Activated CD4-positive, alpha-beta T cell treated with anti-CD3 and anti-CD28 coated beads, Interleukin-2, amount 50 U/mL, for 24 hours (primary cell): ENCODE measurements around the gene EDNRA.
A peak's percentile ranks its signal among the peaks of the same experiment; 100 is the strongest.

Experiments used
- DNase-seq, 2 donors: peaks; one replicate each; pipeline ENCODE4 v3.0.0-alpha.2; 2020; ENCODE audit warnings: low read depth in 1 of 2, low spot score in 1 of 2

EDNRA gene

DNA sequence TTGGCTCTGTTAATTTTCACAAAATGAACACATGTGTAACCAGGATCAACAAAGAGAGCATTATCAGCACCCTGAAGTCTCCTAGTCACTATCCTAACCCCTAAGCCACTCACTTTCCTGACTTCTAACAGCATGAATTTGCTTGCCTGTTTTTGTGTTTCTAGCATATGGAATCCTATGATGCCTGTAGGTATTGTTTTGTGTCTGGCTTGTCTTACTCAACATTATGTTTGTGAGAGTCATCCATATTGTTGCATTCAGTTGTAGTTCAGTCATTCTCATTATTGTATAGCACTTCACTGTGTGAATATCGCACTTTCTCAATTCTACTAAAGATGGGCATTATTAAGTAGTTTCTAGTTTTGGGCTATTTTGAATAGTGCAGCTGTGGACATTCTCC lies 15.6 kb downstream of the EDNRA start:
- no peak for DNase-seq

DNA sequence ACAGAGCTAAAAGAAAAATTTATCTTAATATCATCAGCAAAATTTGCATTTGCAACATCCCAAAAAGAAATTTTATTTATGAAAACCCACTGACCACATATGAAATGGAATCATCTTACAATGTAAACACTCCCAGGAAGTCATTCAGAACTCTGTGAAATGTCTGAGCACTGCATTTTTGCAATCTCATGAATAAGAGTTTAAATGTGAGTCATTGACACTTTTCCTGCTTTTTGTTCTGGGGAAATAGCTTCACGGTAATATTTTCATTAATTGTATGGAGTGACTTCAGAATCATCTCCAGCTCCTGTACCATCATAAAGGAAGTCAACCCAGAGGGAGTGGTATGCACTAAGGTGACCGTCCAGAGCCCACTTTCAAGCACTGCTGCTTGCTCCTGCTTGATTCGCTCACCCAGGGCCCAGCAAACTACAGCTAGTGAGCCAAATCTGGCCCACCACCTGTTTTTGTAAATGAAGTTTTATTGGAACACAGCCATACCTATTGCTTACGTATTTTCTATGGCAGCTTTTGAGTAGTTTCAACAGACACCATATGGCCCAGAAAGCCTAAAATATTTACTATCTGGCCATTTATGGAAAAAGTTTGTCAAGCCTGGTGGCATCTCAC lies 17.2 kb downstream of the EDNRA start:
- no peak for DNase-seq

DNA sequence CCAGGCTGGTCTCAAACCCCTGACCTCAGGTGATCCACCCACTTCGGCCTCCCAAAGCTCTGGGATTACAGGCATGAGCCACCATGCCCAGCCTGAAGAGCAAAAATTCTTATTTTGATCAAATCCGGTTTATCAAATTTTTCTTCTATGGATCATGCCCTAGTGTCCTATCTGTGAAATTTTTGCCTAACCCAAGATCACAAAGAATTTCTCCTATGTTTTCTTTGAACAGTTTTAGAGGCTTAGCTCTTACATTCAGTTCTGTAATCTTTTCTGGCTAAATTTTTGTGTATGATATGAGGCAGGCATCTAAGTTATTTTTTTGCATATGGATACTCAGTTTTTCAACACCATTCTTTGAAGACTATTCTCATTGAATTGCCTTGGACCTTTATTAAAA lies 27.4 kb downstream of the EDNRA start:
- DNase-seq = no peak

DNA sequence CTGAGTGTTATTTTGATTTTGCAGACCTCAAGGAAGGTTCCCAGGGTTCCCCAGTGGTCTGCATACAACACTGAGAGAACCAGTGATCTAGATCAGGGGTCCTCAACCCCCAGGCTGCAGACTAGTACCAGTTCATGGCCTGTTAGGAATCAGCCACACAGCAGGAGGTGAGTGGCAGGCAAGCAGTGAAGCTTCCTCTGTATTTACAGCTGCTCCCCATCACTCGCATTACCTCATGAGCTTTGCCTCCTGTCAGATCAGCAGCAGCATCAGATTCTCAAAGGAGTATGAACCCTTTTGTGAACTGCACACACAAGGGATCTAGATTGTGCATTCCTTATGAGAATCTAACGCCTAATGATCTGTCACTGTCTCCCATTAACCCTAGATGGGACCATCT lies 28.5 kb downstream of the EDNRA start:
- no peak for DNase-seq

DNA sequence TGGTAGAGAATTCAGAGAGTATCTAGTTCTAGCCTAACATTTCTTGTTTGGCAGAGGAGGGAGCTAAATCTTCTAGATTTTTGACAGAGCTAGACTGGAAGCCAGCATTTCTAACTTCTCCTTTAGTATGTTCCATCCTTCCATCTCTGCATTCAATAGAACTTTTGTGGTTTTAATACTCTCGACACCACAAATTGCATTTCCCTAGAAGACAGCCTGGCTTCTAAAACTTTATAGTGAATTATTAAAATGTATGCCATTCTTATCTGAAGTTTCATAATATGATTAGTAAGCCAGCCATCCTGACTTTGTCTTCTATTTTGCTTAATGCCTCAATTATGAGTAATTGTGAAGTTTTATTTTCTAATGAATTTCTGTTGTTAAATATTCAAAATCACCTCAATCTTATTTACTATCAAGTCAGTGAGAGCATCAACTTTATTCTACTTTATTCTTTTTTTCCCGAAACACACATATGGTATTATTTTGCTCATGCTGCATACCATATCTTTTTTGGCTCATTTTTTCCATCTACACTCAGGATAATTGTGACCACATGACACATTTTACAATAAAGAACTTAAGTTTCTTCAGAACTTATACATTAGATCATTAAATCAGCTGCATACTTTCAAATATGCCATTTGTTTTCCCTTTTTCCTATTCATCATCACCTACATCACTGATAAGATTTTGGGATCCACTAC lies 30.2 kb downstream of the EDNRA start:
- no peak for DNase-seq

DNA sequence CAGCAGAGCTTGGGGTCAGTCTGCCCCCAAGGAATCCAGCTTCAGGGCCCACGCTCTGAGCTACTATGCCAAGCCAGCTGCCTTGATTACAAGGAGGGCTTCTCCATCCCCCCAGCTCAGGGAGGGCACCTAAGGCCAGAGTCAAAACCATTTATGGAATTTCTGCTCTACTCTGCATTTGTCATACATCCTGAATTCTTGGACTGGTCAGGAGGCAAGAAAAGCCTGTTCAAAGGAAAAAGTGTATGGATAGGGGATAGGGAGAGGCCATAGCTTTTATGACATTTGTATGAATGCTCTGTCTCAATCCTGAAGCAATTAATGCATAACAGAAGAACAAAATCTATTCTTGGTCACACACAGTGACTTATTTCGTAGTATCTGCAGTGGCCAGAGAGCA lies 32.2 kb downstream of the EDNRA start:
- no peak for DNase-seq

DNA sequence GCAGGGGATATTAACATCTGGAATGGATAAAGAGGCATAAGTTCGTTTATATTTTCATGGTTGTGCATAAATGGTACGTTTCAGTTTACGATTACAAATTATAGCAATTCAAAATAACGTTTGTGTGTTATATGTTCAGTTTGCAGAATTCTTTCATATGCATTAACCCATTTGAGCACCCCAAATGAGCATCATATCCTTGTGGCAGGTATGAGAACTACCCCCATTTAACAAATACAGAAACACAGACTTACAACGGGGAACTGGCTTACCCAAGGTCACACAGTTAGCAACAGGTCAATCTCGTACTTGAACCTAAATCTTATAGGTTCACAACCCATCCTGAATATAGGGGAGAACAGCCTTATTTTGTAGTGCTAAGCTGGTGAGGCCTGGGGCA lies 33.1 kb downstream of the EDNRA start:
- no peak for DNase-seq

DNA sequence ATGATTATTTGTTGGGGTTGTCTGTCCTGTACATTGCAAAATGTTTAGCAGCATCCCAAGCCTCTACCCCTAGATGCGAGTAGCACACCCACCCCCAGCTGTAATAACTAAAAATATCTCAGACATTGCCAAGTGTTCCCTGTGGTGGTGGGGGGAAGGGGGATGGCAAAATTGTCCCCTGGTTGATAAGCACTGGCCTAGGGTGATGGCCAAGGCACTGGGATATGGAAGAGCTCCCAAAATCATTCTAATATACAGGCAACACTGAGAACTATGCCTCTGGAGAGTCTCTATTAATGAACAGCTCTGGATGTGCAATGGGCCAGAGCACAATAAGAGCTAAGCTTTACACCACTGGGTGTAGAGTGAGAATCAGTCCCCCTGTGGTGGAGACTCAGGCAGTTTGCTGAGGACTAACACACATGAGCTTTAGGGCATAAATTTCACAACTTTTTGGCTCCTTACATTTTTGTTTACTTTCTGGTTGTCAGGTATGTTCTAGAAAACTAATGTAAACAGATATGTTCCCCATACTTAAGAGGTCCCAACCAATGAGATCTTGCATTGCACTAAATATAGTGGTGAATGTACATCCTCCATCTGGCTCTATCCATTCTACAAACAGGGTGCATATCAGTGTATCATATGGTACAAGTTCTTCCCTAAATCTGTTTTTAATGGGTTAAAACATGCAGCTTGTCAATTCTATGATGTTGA lies 34.5 kb downstream of the EDNRA start:
- DNase-seq = no peak

DNA sequence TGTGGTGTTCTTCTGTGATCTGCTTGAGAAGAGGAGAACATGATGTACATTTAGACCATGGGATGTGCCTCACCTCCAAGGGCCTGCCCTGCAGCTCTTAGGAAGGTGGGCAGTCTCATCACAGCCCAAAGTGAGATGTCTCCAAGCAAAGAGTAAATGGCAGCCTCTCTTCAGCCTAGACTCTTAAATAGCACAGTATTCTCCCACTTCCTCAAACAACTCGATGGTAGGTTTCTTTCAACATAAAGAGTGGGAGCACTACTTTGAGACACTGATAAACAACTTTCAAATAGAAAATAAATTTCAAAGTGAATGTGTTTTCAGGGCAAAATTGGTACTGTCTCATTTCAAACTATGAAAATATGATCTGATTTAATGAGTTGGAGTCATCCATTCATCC lies 35.2 kb downstream of the EDNRA start:
- DNase-seq = no peak

DNA sequence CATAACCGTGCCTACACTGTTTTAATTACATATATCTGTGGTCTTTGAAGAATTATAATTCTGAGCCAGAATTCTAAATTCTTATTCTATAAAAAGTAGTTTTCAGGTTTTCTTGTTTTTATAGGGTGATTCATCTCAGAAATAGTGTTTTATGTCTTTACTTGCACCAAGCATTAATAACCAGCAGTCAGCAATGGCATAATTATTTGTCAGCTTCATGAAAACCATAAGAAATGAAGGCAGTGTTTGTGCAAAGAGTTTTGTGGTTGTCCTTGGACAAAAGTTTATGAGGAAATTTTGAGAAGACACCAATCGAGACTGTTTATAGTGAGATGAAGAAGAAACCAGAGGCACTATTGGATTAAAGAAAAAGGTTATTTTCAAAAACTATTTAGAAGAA lies 37.2 kb downstream of the EDNRA start:
- DNase-seq = no peak

DNA sequence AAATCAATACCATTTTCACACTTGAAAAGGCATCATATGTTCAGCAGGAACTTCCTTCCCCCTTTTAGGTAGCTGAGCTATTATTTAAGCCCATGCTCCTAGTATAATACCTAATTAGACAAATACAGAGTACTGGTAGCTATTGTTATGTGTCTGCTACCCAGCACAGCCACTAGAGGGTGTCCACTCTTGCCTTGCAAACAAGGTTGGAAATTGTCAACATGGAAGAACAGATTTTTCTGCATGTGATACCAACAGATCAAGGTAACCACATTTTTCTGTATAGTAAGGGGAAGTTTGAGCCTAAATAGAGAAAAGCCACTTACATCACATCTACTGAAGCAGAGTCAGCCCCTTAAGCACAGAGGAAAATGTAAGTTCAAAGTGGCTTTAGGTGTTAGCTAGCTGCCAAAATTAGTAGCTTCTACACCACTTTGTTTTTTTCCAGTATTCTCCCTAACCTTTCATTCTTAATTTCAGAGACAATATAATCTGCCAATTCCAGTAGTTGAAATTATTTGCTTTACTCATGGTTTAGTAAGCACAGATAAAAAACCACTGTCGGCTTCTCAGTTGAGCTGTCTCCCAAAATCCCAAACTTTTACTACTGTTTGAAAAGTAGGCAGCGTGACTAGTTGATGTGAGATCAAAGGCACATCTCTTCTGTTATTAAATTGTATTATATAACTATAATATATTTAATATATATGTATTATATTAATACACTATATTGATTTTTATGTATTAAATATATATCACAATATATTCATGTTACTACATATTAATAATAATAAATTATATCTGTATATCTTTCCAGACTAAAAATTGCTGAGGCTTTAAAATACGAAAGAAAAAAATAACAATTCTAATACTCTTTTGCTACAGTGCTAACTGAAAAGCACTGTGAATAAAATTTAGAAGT lies 38.2 kb downstream of the EDNRA start:
- DNase-seq = peak in 1 of 2 donors; percentile 29

DNA sequence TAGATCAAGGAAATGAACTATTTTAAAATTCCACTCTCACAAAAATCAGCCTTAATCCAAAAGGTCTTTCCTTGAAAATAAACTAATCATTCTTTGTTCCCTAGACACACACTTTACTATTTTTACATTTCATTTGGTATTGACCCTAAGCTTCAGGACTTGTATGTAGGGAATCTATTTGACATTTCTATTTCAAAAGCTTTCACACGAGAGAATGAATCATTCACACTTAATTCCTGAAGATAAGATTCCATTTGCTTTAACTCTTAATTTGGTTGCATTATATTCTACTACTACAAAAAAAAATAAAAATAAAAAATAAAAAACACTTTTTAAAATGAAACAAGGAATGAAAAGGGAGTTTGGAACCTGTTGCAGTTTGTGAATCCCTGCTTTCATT lies 43.7 kb downstream of the EDNRA start:
- no peak for DNase-seq

DNA sequence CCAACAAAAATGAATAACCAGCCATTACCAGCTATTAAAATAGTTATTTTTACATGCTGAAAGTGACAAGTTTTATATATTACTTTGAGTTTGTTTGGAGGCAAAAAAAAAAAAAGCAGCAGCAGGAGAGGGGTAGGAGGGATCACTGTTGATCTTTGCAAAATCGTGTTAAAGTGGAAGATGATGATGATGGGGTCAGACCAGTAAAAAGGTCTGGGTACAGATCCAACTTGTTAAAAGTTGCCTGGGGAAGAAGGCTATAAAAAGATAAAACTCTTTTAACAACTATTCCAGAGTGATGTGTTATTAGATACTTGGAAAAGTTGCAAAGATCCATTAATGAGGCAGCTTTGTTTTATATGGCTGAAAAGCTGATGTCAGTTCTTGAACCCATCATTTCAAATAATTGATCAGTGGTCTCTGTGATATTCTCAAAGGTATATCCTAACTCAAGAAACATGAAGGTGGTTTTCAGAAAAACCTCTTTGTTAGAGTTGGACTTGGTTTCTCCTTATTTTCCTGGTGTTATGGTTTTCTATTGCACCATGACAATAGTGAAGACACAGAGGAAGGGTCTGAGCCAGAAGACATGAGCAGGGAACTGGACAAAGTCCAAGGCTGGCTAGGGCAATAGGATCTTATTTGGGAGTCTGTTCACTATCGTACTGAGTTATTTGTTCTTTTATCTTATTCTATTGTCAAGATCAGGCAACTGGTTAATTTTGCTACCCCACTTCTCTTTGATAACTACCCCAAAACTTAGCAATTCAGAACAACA lies 44.8 kb downstream of the EDNRA start:
- no peak for DNase-seq

DNA sequence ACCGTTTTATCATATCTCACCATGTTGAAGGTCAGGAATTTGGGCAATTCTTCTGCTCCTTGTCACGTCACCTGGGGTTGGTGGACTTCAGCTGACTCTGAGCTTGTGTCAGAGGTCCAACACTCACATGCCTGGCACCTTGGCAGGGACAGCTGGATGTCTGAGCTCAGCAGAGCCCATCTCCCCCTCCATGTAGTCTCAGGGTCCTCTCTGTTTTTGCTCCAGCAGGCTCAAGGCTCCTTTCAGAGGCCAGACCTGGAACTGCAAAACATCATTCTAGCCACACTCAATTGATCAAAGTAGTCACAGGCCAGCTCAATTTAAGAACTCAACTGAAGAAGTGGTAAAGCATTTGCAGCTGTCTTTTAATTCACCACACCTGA lies 45.4 kb downstream of the EDNRA start:
- DNase-seq = no peak

DNA sequence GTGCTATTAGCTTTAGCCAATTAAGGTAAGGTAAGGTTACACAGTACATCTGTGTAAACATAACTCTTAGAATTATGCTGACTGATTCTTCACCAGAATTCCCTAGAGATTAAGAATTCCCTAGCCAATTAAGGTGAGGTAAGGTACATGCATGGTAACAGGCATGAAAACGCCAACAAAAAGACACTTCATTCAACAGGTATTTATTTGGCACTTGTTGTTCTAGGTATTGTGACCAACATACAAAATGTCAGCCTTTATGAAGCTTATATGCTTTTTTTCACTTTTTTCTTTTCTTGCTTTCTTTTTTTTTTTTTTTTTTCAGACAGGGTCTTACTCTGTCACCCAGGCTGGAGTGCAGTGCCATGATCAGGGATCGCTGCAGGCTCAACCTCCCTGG lies 47.2 kb downstream of the EDNRA start:
- no peak for DNase-seq

DNA sequence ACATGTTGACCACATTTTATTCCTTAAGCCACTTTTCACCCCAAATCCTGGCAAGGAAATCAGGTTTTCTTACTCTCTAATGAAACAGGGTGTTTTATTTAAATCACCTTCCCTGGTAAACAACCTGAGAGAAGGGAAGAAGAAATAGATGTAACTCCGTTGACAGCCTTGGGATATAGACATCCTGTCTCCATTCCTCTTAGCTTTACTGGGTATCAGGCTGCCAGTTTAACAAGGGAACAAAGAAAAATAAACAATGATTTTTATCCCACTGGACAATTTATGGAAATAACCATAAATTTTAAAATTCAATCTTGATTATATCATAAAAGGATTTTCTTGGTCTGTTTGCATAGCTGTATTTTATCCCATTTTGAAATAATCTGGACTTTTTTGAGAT lies 49.2 kb downstream of the EDNRA start:
- no peak for DNase-seq

DNA sequence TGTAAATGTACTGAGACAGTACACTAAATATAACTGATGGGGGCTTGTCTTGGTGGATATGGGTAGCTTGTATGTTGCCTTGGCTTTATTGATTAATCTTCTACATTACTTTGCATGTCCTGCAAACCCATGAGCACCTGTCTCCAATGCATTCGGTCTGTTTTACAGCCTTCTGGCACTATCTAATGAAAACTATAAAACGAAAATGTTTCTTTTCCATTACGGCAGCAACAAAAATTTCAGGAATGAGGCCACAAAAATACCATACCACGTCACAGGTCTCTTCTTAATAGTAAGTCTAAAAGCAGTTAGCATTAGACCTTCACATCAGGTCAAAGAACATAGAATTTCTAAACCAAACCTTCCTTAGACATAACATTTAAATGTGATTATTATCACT lies 49.8 kb downstream of the EDNRA start:
- no peak for DNase-seq

DNA sequence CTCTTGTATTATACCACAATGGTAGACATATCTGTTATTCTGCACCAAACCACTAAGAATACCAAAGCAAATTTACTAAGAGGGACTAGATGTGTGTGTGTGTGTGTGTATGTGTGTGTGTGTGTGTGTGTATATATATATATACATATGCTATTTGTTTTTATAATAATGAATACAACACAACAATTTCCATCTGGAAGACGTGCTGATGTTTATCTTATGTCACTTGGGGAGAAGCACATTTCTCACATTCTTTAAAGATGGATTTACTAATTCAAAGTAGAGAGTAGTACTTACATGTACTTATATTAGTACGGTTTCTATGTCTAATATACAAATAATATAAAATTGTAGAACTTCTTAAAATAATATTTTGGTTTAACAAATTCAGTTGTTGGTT lies 52.0 kb downstream of the EDNRA start:
- no peak for DNase-seq

DNA sequence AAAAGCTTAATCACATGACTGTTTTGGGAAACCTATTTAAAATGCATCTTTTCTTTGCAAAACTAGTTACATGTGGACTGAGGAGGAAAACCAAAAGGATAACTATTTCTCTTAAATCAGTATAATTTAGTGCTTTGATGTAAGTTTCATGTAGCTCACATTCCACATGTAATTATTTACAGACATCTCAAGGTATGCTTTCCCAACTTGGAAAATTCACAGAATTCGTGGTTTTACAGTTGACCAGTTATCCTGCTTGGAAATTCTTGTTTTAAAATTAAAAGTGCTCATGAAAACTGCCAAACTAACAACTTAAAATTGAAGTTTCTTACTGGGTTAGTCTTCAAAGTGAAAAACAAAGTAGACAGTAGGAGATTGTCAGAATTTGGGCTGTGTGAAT lies 52.4 kb downstream of the EDNRA start:
- DNase-seq = no peak

DNA sequence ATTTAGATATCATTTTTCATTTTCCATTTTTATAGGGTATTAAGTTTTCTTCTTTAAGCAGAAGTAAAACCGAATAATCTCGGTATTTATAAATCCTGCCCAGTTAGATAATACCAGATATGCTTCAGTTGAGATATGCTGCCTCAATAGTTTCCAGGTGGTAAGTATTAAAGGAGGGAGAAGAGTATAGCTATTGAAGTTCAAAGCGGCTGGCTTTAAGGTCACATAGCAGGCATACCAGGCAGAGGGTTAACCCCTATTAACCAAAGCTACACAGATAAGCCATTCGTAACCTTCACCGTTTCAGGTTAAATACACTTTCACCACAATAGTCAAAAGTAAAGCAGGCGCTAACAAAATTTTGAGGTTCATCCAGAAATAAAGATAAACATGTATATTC lies 54.2 kb downstream of the EDNRA start:
- no peak for DNase-seq

DNA sequence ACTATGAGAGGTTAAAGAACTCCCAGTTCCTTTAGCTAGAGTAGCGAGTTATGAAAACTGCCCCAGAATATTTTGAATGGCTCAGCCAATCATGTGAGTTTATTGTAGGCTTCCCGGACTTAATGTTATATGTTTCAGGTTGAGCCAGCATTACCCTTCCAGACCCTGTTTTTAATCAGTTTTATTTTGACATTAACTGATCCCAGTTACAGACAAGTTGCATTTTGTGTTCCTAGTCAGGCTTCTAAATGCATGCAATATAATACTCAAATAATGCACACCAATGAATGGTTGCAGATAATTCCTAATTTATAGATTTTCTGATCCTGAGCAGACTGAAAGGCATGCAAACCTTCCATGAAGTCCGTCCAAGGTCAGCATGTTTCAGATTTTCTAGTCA lies 57.8 kb downstream of the EDNRA start:
- no peak for DNase-seq
